Measurements from ENCODE around the gene ADNP.

The ADNP gene

DNA sequence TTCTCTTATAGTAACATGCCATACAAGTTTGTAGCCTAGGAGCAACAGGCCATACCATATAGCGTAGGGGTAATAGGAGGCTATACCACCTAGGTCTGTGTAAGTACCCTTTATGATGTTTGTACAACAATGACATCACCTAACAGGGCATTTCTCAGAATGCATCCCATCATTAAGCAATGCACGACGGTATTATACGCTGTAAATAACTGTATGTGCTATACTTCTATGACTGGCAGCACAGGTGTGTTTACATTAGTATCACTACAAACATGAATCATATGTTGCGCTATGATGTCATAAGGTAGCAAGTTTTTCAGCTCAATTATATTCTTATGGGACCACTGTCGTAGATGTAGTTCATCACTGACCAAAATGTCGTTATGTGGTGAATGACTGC, 31.0 kb downstream of the ADNP start:
- DNase-seq = no peak
- no peaks in the 10 kb centered on the region for H3K9me3 ChIP-seq (ENCODE audit: insufficient read depth, low read depth, low read length)
- H4K91ac ChIP-seq (ENCODE audit: low read depth, low read length) = no peak overlapping the region
- no peak overlapping the region for H2BK120ac ChIP-seq (ENCODE audit: insufficient read depth, low read length, poor library complexity)
- no peak overlapping the region for H4K12ac ChIP-seq (ENCODE audit: low read depth, low read length)
- H2BK12ac ChIP-seq (ENCODE audit: low read length) = no peak overlapping the region
- peak overlapping the region; percentile 49 for H3K9ac ChIP-seq (ENCODE audit: low read length)
- H2AFZ ChIP-seq (ENCODE audit: insufficient read depth, low read length, poor library complexity) = no peak overlapping the region
- peak overlapping the region; percentile 78 for H3K23ac ChIP-seq (ENCODE audit: low read length)
- no peak overlapping the region for H2BK5ac ChIP-seq (ENCODE audit: low read depth, low read length, poor library complexity)
- no peak overlapping the region for H3K4me3 ChIP-seq (ENCODE audit: low read depth, low read length)
- H3K4me2 ChIP-seq (ENCODE audit: low read length) = no peak overlapping the region
- H3K14ac ChIP-seq (ENCODE audit: low read length) = no peak overlapping the region
- H4K8ac ChIP-seq (ENCODE audit: low read depth, low read length) = no peak overlapping the region
- no peak overlapping the region for H2AK5ac ChIP-seq (ENCODE audit: low read length)
- no peak overlapping the region for H3K4ac ChIP-seq (ENCODE audit: low read depth, low read length)
- no CpG with 5 or more reads among the region's 7 CpGs for WGBS (ENCODE audit: extremely low coverage, insufficient coverage, insufficient read length)
- H3K4me1 ChIP-seq (ENCODE audit: control insufficient read depth in 1 of 2, insufficient read depth in 2 of 2, low read length in 2 of 2) = no peaks in the 10 kb centered on the region
- H3K18ac ChIP-seq (ENCODE audit: low read length) = no peak overlapping the region
- H3K36me3 ChIP-seq (ENCODE audit: control insufficient read depth in 1 of 2, insufficient read depth in 2 of 2, low read length in 2 of 2) = peaks cover 17 to 39% of the 10 kb centered on the region in 2 experiments
- H3K27me3 ChIP-seq (ENCODE audit: insufficient read depth, low read length) = no peaks in the 10 kb centered on the region
- H3K79me2 ChIP-seq (ENCODE audit: control insufficient read depth, insufficient read depth, low read length, poor library complexity) = no peaks in the 10 kb centered on the region
- H3K79me1 ChIP-seq (ENCODE audit: low read length) = no peaks in the 10 kb centered on the region
- no peak overlapping the region for H3K27ac ChIP-seq (ENCODE audit: low read depth, low read length)

- Histone ChIP-seq H2BK5ac (ENCODE audit: low read depth, low read length, poor library complexity) (no peak overlapping the region), H3K23ac (ENCODE audit: low read length) (no peak overlapping the region), H4K91ac (ENCODE audit: low read depth, low read length) (no peak overlapping the region), H3K4me1 (ENCODE audit: control insufficient read depth in 1 of 2, insufficient read depth in 2 of 2, low read length in 2 of 2) (no peaks in the 10 kb centered on the region), H3K79me1 (ENCODE audit: low read length) (no peaks in the 10 kb centered on the region), H3K4me2 (ENCODE audit: low read length) (no peak overlapping the region), H3K9me3 (ENCODE audit: insufficient read depth, low read depth, low read length) (no peaks in the 10 kb centered on the region), H3K18ac (ENCODE audit: low read length) (no peak overlapping the region), H3K27ac (ENCODE audit: low read depth, low read length) (no peak overlapping the region), H4K12ac (ENCODE audit: low read depth, low read length) (no peak overlapping the region), H4K8ac (ENCODE audit: low read depth, low read length) (no peak overlapping the region), H3K36me3 (ENCODE audit: control insufficient read depth in 1 of 2, insufficient read depth in 2 of 2, low read length in 2 of 2) (peaks cover 22 to 47% of the 10 kb centered on the region in 2 experiments), H3K4ac (ENCODE audit: low read depth, low read length) (peak overlapping the region; percentile 70), H3K14ac (ENCODE audit: low read length) (no peak overlapping the region), H3K9ac (ENCODE audit: low read length) (no peak overlapping the region), H2BK12ac (ENCODE audit: low read length) (no peak overlapping the region), H3K27me3 (ENCODE audit: insufficient read depth, low read length) (no peaks in the 10 kb centered on the region), H2BK120ac (ENCODE audit: insufficient read depth, low read length, poor library complexity) (no peak overlapping the region), H3K4me3 (ENCODE audit: low read depth, low read length) (no peak overlapping the region), H2AFZ (ENCODE audit: insufficient read depth, low read length, poor library complexity) (no peak overlapping the region), H3K79me2 (ENCODE audit: control insufficient read depth, insufficient read depth, low read length, poor library complexity) (no peaks in the 10 kb centered on the region), H2AK5ac (ENCODE audit: low read length) (no peak overlapping the region)
- no peak for DNase-seq
- WGBS (ENCODE audit: extremely low coverage, insufficient coverage, insufficient read length) = no CpG with 5 or more reads among the region's 1 CpG
Measured at GRCh38 chr20:50898475-50898874, 32.8 kb downstream of the ADNP start.

DNA sequence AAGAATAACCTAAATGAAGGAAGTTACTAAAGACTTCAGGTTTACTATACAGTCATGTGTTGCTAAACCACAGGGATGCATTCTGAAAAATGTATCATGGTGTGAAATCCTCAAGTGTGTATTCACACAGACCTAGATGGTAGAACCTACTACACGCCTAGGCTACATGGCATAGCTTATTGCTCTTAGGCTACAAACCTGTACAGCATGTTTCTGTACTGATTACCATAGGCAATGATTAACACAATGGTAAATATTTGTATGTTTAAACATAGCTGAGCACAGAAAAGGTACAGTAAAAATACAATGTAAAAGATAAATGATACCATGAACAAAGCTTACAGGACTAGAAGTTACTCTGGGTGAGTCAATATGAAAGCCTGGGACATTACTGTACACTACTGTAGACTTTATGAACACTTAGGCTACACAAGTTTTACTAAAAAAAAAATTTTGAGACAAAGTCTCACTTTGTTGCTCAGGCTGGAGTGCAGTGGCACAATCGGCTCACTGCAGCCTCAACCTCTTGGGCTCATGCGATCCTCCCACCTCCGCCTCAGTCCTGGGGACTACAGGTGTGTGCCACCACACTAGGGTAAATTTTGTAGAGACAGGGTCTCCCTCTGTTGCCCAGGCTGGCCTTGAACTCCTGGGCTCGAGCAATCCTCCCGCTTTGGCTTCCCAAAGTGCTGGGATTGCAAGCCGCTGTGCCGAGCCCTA, 36.0 kb downstream of the ADNP start:
- Histone ChIP-seq H3K79me2 (ENCODE audit: control insufficient read depth, insufficient read depth, low read length, poor library complexity) (no peaks in the 10 kb centered on the region), H3K4me1 (ENCODE audit: control insufficient read depth in 1 of 2, insufficient read depth in 2 of 2, low read length in 2 of 2) (no peaks in the 10 kb centered on the region), H2AK5ac (ENCODE audit: low read length) (no peak overlapping the region), H4K8ac (ENCODE audit: low read depth, low read length) (no peak overlapping the region), H3K14ac (ENCODE audit: low read length) (no peak overlapping the region), H3K9me3 (ENCODE audit: insufficient read depth, low read depth, low read length) (no peaks in the 10 kb centered on the region), H4K91ac (ENCODE audit: low read depth, low read length) (no peak overlapping the region), H2AFZ (ENCODE audit: insufficient read depth, low read length, poor library complexity) (no peak overlapping the region), H3K18ac (ENCODE audit: low read length) (no peak overlapping the region), H4K12ac (ENCODE audit: low read depth, low read length) (no peak overlapping the region), H2BK120ac (ENCODE audit: insufficient read depth, low read length, poor library complexity) (no peak overlapping the region), H3K27me3 (ENCODE audit: insufficient read depth, low read length) (no peaks in the 10 kb centered on the region), H3K79me1 (ENCODE audit: low read length) (no peaks in the 10 kb centered on the region), H3K9ac (ENCODE audit: low read length) (no peak overlapping the region), H3K36me3 (ENCODE audit: control insufficient read depth in 1 of 2, insufficient read depth in 2 of 2, low read length in 2 of 2) (peaks cover 34 to 63% of the 10 kb centered on the region in 2 experiments), H3K4ac (ENCODE audit: low read depth, low read length) (no peak overlapping the region), H2BK12ac (ENCODE audit: low read length) (no peak overlapping the region), H3K4me2 (ENCODE audit: low read length) (no peak overlapping the region), H3K4me3 (ENCODE audit: low read depth, low read length) (no peak overlapping the region), H2BK5ac (ENCODE audit: low read depth, low read length, poor library complexity) (no peak overlapping the region), H3K27ac (ENCODE audit: low read depth, low read length) (no peak overlapping the region), H3K23ac (ENCODE audit: low read length) (no peak overlapping the region)
- WGBS (ENCODE audit: extremely low coverage, insufficient coverage, insufficient read length) = no CpG with 5 or more reads among the region's 8 CpGs
- no peak for DNase-seq

- Histone ChIP-seq H3K9ac (ENCODE audit: low read length) (no peak overlapping the region), H4K8ac (ENCODE audit: low read depth, low read length) (no peak overlapping the region), H2AK5ac (ENCODE audit: low read length) (no peak overlapping the region), H3K27ac (ENCODE audit: low read depth, low read length) (no peak overlapping the region), H3K4me2 (ENCODE audit: low read length) (no peak overlapping the region), H2BK120ac (ENCODE audit: insufficient read depth, low read length, poor library complexity) (no peak overlapping the region), H2BK5ac (ENCODE audit: low read depth, low read length, poor library complexity) (no peak overlapping the region), H3K79me1 (ENCODE audit: low read length) (no peaks in the 10 kb centered on the region), H3K4ac (ENCODE audit: low read depth, low read length) (peak overlapping the region; percentile 6), H3K79me2 (ENCODE audit: control insufficient read depth, insufficient read depth, low read length, poor library complexity) (no peaks in the 10 kb centered on the region), H3K14ac (ENCODE audit: low read length) (no peak overlapping the region), H2AFZ (ENCODE audit: insufficient read depth, low read length, poor library complexity) (no peak overlapping the region), H3K23ac (ENCODE audit: low read length) (no peak overlapping the region), H3K9me3 (ENCODE audit: insufficient read depth, low read depth, low read length) (no peaks in the 10 kb centered on the region), H3K36me3 (ENCODE audit: control insufficient read depth in 1 of 2, insufficient read depth in 2 of 2, low read length in 2 of 2) (peaks cover 31 to 69% of the 10 kb centered on the region in 2 experiments), H4K91ac (ENCODE audit: low read depth, low read length) (no peak overlapping the region), H4K12ac (ENCODE audit: low read depth, low read length) (no peak overlapping the region), H3K18ac (ENCODE audit: low read length) (no peak overlapping the region), H3K4me1 (ENCODE audit: control insufficient read depth in 1 of 2, insufficient read depth in 2 of 2, low read length in 2 of 2) (no peaks in the 10 kb centered on the region), H2BK12ac (ENCODE audit: low read length) (no peak overlapping the region), H3K27me3 (ENCODE audit: insufficient read depth, low read length) (no peaks in the 10 kb centered on the region), H3K4me3 (ENCODE audit: low read depth, low read length) (no peak overlapping the region)
- DNase-seq = no peak
- WGBS (ENCODE audit: extremely low coverage, insufficient coverage, insufficient read length) = no CpG with 5 or more reads among the region's 7 CpGs
Measured at GRCh38 chr20:50893620-50894019, 37.6 kb downstream of the ADNP start.

Measured in trophoblast cell (in vitro differentiated cells and primary cell).